Measurements from ENCODE around the gene MRFAP1.

Gene MRFAP1

DNA sequence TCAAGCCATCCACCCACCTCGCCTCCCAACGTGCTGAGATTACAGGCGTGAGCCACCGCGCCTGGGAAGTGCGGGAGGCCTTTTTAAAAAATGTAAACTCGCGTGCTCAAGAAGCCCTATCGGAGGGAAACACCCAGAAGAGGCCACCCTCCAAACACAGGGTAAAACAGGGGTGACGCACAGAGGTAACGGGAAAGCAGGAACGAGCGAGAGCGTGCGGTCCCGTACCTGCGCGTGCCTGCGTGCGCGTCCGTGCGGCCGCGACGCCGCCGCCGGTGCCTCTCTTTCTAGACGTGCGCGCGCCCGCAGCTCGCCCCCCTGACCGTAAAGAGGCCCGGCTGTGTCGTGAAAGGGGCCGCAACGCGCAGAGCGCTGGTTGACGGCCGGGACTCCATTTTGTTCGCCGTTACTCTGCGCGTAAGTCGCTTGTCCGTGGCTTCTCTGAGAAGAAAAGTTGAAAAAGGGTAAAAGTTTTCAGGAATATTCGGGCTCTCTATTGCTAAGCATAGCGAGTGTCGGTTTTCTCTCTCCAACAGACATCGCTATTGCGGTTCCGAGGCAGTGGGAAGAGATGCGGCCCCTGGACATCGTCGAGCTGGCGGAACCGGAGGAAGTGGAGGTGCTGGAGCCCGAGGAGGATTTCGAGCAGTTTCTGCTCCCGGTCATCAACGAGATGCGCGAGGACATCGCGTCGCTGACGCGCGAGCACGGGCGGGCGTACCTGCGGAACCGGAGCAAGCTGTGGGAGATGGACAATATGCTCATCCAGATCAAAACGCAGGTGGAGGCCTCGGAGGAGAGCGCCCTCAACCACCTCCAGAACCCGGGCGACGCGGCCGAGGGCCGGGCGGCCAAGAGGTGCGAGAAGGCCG is at the start of gene MRFAP1:
MRFAP1 (plus strand) TSS at position 394 of the 872 bp plus-strand sequence; CDS start at position 572, 178 bp downstream.
- peak; percentile 85 to 89 for DNase-seq

- DNase-seq = no peak
Measured at GRCh38 chr4:6591313-6591712, 49.2 kb upstream of the MRFAP1 start.

DNA sequence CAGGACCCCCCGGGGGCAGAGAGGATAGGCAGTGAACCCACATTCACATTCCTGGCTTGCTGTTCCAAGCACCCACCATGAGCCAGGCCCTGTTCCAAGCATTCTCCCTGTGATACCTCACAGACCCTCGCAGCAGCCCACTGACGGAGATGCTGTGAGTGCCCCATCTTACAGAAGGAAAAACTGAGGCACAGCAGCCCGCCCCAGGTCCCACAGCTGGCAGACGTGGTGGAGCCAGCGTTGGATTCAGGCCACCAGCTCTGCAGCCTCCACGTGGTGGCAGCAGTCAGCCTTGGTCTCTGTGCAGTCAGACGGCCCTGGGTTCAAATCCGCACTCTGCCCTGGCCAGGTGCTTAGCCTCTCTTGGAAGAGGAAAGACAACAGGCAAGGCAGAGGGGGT is 48.7 kb upstream of the MRFAP1 start:
- DNase-seq = no peak

DNA sequence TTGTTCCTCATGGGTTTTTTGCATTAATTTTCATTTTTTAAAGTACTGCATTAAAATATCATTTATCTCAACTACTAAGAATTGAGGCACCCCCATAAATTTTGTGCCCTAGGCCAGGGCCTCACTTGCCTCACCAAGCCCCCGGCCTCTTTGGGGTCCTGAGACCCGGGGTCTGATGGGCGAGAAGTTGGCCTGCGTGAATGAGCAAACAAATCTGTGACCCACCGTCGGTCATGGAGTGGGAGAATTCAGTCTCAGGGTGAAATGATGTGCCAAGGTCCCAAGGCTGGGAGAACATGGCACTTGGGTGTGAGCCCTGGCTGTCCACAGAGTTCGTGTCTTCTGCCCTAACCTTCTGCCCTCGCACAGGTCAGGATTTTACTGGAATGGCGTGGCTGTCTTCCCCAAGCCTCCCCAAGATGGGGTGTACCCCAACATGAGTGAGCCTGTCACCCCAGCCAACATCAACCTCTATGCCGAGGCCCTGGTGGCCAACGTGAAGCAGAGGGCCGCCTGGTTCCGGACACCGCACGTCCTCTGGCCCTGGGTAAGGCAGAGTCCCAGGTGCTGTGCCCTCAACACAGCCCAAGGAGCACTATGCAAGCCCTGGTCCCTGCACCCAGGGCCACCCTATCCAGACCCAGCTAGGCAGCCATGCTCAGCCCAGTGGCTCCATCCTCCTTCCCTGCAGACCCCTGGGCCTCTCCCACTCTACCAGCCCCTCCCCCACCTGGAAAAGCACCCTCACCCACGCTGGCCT is 47.5 kb upstream of the MRFAP1 start:
- DNase-seq = no peak

- no peak for DNase-seq
Measured at GRCh38 chr4:6594341-6594740, 46.1 kb upstream of the MRFAP1 start.

- no peak for DNase-seq
Measured at GRCh38 chr4:6594826-6595355, 45.6 kb upstream of the MRFAP1 start.

- DNase-seq = no peak
Measured at GRCh38 chr4:6595897-6596537, 44.5 kb upstream of the MRFAP1 start.

GRCh38 chr4:6596948-6597347 is 43.5 kb upstream of the MRFAP1 start:
- DNase-seq = no peak

DNA sequence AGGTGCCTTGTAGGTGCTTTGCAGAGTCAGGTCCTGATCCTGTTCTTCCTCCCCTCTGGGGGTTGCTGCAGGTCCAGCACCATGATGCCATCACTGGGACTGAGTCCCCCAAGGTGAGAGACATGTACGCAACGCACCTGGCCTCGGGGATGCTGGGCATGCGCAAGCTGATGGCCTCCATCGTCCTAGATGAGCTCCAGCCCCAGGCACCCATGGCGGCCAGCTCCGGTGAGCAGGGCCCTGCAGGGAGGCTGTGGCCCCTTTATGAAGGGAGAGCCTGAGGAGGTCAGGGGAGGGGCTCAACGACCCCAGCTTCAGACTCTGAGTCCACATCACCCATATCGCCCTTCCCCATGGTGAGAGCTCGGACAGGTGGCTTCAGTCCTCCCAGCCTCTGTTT is 42.4 kb upstream of the MRFAP1 start:
- no peak for DNase-seq

- no peak for DNase-seq
Measured at GRCh38 chr4:6598641-6599040, 41.8 kb upstream of the MRFAP1 start.

- DNase-seq = no peak
Measured at GRCh38 chr4:6601661-6602250, 38.7 kb upstream of the MRFAP1 start.

GRCh38 chr4:6602289-6602688 is 38.2 kb upstream of the MRFAP1 start:
- DNase-seq = no peak

DNA sequence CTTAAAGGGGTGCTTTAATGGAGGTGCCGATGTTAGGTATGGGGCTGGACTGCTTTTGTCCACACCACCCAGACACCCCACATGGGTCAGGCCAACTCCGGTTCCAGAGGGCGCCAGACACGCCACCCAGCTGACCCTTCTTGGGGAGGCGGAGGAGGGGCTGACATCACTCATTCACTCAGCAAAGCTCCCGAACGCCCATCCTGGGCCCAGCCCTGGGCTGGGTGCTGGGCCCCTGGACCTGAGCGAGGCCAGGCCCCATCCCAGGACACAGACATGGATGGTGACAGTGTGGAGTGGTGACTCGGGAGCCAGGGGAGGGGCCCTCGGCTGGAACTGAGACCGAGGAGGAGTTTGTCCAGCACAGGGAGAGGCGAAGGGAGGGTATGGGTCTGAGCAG is 37.4 kb upstream of the MRFAP1 start:
- no peak for DNase-seq

GRCh38 chr4:6605114-6605513 is 35.4 kb upstream of the MRFAP1 start:
- DNase-seq = no peak

DNA sequence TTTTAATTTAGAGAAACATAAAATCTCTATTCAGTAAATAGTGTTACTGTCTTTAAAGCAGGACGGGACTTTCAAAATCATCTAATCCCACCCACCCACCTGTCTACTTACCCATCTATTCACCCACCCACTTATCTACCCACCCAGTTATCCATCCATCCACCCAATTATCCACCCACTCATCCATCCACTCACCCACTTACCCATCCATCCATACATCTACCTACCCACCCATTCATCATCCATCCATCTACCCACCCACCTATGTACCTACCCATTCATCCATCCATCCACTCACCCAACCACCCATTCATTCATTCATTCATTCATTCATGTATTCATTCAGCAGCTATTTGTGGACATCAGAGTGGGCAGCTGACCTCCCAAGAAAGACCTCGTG is 34.9 kb upstream of the MRFAP1 start:
- DNase-seq = no peak

- DNase-seq = no peak
Measured at GRCh38 chr4:6606465-6607235, 33.8 kb upstream of the MRFAP1 start.

GRCh38 chr4:6607368-6608055 is 33.0 kb upstream of the MRFAP1 start:
- no peak for DNase-seq

GRCh38 chr4:6608758-6609414 is 31.6 kb upstream of the MRFAP1 start:
- DNase-seq = no peak

GRCh38 chr4:6609415-6610079 is 30.9 kb upstream of the MRFAP1 start:
- no peak for DNase-seq

GRCh38 chr4:6610856-6611430 is 29.5 kb upstream of the MRFAP1 start:
- DNase-seq = no peak

Data from hippocampal formation (tissue), 2 donors.